GM12891 (cell line): ENCODE measurements around the gene GOLPH3L.

Experiments used
- PAX5 ChIP-seq: IDR thresholded peaks from 2 replicates; pipeline ENCODE4 v1.6.1; 2011; ENCODE audit warnings: low read length, moderate library complexity, mild to moderate bottlenecking; ENCODE audit not compliant: insufficient read depth, severe bottlenecking
- POLR2A ChIP-seq: IDR thresholded peaks from 2 replicates; pipeline ENCODE4 v1.6.1; 2011; ENCODE audit warnings: low read depth, low read length, control low read depth
- POLR2AphosphoS5 ChIP-seq: IDR thresholded peaks from 2 replicates; pipeline ENCODE4 v1.6.1; 2011; ENCODE audit warnings: low read depth, low read length, control low read depth
- SPI1 ChIP-seq: IDR thresholded peaks from 2 replicates; pipeline ENCODE4 v1.6.1; 2011; ENCODE audit warnings: low read depth, low read length, control low read depth
- TAF1 ChIP-seq: IDR thresholded peaks from 2 replicates; pipeline ENCODE4 v1.6.1; 2011; ENCODE audit warnings: low read depth, low read length, control low read depth

DNA sequence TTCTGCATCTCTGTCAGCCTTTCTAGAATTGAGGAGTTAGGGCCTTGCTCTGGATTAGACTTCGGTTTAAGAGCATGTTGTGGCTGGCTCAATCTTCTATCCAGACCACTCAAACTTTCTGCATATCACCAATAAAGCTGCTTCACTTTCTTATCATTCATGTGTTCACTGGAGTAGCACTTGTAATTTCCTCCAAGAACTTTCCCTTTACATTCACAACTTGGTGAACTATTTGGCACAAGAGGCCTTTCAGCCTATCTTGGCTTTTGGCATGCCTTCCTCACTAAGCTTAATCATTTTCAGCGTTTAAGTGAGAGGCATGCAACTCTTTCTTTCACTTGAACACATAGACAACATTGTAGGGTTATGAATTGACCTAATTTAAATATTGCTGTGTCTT is 27.4 kb upstream of the GOLPH3L start:
- TF ChIP-seq POLR2AphosphoS5 = no peak
- no peak for TF ChIP-seq TAF1
- no peak for TF ChIP-seq POLR2A
- TF ChIP-seq SPI1 = no peak
- TF ChIP-seq PAX5 = no peak
